PC-3 (cell line): ENCODE results near the gene GPC1. TPM values are rescaled to one million over a fixed set of nuclear protein-coding genes. Genes with fewer than 3 reads are reported as not detected.

Source experiments
- ATAC-seq: fragments of 200-7000 bp; cut with Tn5 transposase; 2 replicates; pipeline ENCODE4 v1.9.1; 2020; ENCODE audit warnings: mild to moderate bottlenecking, moderate library complexity
- BruUV-seq: library from RNA; stranded (reverse); fragments of 400-500 nt; replicated peaks from 2 replicates; lab custom pipeline; 2021; lab: Mats Ljungman, UMichigan
- CTCF ChIA-PET: fragments of 300-600 bp; sonication (Branson Sonifier 250); formaldehyde crosslinking; loops from one replicate; lab custom pipeline; 2022; ENCODE audit warnings: antibody characterized with exemption; lab: Charles Lee
- POLR2A ChIA-PET: fragments of 300-600 bp; sonication (Branson Sonifier 250); formaldehyde crosslinking; loops from one replicate; lab custom pipeline; 2022; ENCODE audit warnings: antibody characterized with exemption; ENCODE audit not compliant: unreplicated experiment; lab: Charles Lee
- DNase-seq: peaks from one replicate; pipeline ENCODE4 v3.0.0-alpha.2; 2015
- H2AFZ ChIP-seq: fragments of 300-600 bp; sonication (generic); 2 replicates; pipeline ENCODE4 v1.6.0; 2016; ENCODE audit warnings: antibody characterized with exemption, low read length
- H3F3A ChIP-seq: fragments of 300-600 bp; sonication (generic); one replicate; pipeline ENCODE4 v1.6.0; 2017; ENCODE audit warnings: antibody characterized with exemption, low read length, control low read depth, mild to moderate bottlenecking; ENCODE audit not compliant: unreplicated experiment
- H3K27ac ChIP-seq: fragments of 300-600 bp; sonication (generic); 2 replicates; pipeline ENCODE4 v1.5.1; 2016; ENCODE audit warnings: mild to moderate bottlenecking, low read length
- H3K27me3 ChIP-seq: fragments of 300-600 bp; sonication (generic); 2 replicates; pipeline ENCODE4 v1.6.1; 2016; ENCODE audit warnings: low read length, mixed read lengths
- H3K36me3 ChIP-seq: fragments of 300-600 bp; sonication (generic); 2 replicates; pipeline ENCODE4 v1.6.1; 2016; ENCODE audit warnings: low read depth, mixed run types, low read length, mixed read lengths
- H3K4me1 ChIP-seq: fragments of 300-600 bp; sonication (generic); 2 replicates; pipeline ENCODE4 v1.5.1; 2016; ENCODE audit warnings: low read length; ENCODE audit not compliant: insufficient read depth
- H3K4me2 ChIP-seq: fragments of 300-600 bp; sonication (generic); 2 replicates; pipeline ENCODE4 v1.6.0; 2016; ENCODE audit warnings: low read length
- H3K4me3 ChIP-seq: fragments of 300-600 bp; sonication (generic); 2 replicates; pipeline ENCODE4 v1.5.1; 2016; ENCODE audit warnings: mild to moderate bottlenecking, low read length, mixed read lengths
- H3K79me2 ChIP-seq: fragments of 300-600 bp; sonication (generic); 2 replicates; pipeline ENCODE4 v1.6.1; 2017; ENCODE audit warnings: low read length, mixed read lengths
- H3K9ac ChIP-seq: fragments of 300-600 bp; sonication (generic); 2 replicates; pipeline ENCODE4 v1.6.0; 2016; ENCODE audit warnings: mild to moderate bottlenecking, low read length
- H3K9me2 ChIP-seq: fragments of 300-600 bp; sonication (generic); replicated peaks from 2 replicates; pipeline ENCODE4 v1.6.1; 2016; ENCODE audit warnings: mixed run types, low read length, mixed read lengths
- H3K9me3 ChIP-seq: fragments of 300-600 bp; sonication (generic); 2 replicates; pipeline ENCODE4 v1.6.1; 2016; ENCODE audit warnings: low read length, mixed read lengths
- H4K20me1 ChIP-seq: fragments of 300-600 bp; sonication (generic); 2 replicates; pipeline ENCODE4 v1.6.1; 2016; ENCODE audit warnings: low read length, mixed read lengths
- EZH2 ChIP-seq: fragments of 300-600 bp; sonication (generic); IDR thresholded peaks from one replicate; pipeline ENCODE4 v1.6.1; 2017; ENCODE audit warnings: antibody characterized with exemption, mild to moderate bottlenecking, low read length; ENCODE audit not compliant: unreplicated experiment
- EZH2phosphoT487 ChIP-seq: fragments of 300-600 bp; sonication (generic); IDR thresholded peaks from 2 replicates; pipeline ENCODE4 v1.6.1; 2018; ENCODE audit warnings: mild to moderate bottlenecking, antibody characterized with exemption, low read length, borderline replicate concordance
- intact Hi-C: fragments of 100-400 bp; cut with micrococcal nuclease; formaldehyde crosslinking; loops from 2 replicates; pipeline ENCODE4 v1.9.0; 2023
- total RNA-seq: library from RNA; depleted of rRNA; stranded (reverse); fragments of >200 nt; gene quantifications from 2 replicates; pipeline ENCODE4 v1.2.3, GENCODE V29; 2014
- TF ChIP-seq, protein P1 (sequence below): fragments of 300-600 bp; sonication (generic); conservative IDR thresholded peaks from 2 replicates; pipeline ENCODE4 v1.5.1; 2017; ENCODE audit warnings: antibody characterized with exemption, low read depth, mild to moderate bottlenecking, low read length

GPC1 gene
- total RNA-seq, 1 experiment from 2014 or later, result 37.1 TPM

DNA sequence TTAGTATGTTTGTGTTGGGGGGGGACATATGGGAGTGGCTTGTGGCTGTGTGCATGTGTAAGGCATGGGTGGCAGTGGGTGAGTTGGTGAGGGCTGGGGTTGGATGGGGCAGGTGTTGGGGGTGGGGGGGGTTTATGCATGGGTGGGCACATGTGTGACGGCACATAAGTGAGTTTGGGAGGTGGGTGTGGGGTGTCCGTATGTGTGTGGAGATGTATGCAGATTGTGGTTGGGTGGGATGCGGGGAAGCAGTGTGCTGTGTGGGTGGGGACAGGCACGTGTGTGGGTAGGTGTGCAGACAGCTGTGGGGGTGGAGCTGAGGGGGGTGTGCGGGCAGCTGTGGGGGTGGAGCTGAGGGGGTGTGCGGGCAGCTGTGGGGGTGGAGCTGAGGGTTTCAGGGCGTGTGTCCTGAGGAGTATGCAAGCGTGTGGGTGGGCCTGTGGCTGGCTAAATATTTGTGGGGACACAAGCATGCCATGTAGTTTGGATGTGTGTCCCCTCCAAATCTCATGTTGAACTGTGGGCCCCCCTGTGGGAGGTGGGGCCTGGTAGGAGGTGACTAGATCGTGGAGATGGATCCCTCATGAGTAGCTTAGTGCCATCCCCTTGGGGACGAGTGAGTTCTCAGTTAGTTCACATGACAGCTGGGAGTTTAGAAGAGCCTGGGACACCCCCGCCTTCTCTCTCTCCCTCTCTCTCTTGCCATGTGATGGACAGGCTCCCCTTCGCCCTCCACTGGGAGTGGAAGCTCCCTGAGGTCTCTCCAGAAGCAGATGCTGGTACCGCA, 62.9 kb downstream of the GPC1 start:
- no peak overlapping the region for H3K27ac ChIP-seq
- BruUV-seq, result no TSS peak

GRCh38 chr2:240498958-240499260, 63.4 kb downstream of the GPC1 start:
- TF ChIP-seq EZH2 (no peak), EZH2phosphoT487 (no peak)
- TF ChIP-seq, protein P1, sequence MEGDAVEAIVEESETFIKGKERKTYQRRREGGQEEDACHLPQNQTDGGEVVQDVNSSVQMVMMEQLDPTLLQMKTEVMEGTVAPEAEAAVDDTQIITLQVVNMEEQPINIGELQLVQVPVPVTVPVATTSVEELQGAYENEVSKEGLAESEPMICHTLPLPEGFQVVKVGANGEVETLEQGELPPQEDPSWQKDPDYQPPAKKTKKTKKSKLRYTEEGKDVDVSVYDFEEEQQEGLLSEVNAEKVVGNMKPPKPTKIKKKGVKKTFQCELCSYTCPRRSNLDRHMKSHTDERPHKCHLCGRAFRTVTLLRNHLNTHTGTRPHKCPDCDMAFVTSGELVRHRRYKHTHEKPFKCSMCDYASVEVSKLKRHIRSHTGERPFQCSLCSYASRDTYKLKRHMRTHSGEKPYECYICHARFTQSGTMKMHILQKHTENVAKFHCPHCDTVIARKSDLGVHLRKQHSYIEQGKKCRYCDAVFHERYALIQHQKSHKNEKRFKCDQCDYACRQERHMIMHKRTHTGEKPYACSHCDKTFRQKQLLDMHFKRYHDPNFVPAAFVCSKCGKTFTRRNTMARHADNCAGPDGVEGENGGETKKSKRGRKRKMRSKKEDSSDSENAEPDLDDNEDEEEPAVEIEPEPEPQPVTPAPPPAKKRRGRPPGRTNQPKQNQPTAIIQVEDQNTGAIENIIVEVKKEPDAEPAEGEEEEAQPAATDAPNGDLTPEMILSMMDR, result no peak
- Histone ChIP-seq H3K4me3 (no peak overlapping the region), H3F3A (no peaks in the 10 kb centered on the region), H3K27me3 (no peaks in the 10 kb centered on the region), H3K36me3 (no peaks in the 10 kb centered on the region), H3K4me2 (no peak overlapping the region), H4K20me1 (no peaks in the 10 kb centered on the region), H2AFZ (no peak overlapping the region), H3K9me2 (no peaks in the 10 kb centered on the region), H3K79me2 (no peaks in the 10 kb centered on the region), H3K9me3 (no peaks in the 10 kb centered on the region), H3K27ac (no peak overlapping the region), H3K9ac (no peak overlapping the region), H3K4me1 (no peaks in the 10 kb centered on the region)
- DNase-seq, result no peak
- BruUV-seq, result no TSS peak
- intact Hi-C loops, result no loop called here
- ChIA-PET POLR2A (no interaction called here), CTCF (no interaction called here)
- no peak for ATAC-seq

More for the DNA sequence above, 62.9 kb downstream of the GPC1 start:
- TF ChIP-seq, protein P1, result no peak
- DNase-seq (no peak), ATAC-seq (no peak)
- no peaks in the 10 kb centered on the region for H3F3A ChIP-seq
- H3K4me1 ChIP-seq, result no peaks in the 10 kb centered on the region
- no peaks in the 10 kb centered on the region for H3K79me2 ChIP-seq
- no peaks in the 10 kb centered on the region for H3K27me3 ChIP-seq
- H3K9me3 ChIP-seq, result no peaks in the 10 kb centered on the region
- intact Hi-C loops, result no loop called here
- no peak overlapping the region for H3K4me2 ChIP-seq
- H3K9me2 ChIP-seq, result no peaks in the 10 kb centered on the region
- no peaks in the 10 kb centered on the region for H3K36me3 ChIP-seq
- POLR2A ChIA-PET, result no interaction called here
- no peak overlapping the region for H3K9ac ChIP-seq
- H3K4me3 ChIP-seq, result no peak overlapping the region
- no peaks in the 10 kb centered on the region for H4K20me1 ChIP-seq
- CTCF ChIA-PET, result no interaction called here
- H2AFZ ChIP-seq, result no peak overlapping the region
